Activated CD4-positive, alpha-beta T cell treated with anti-CD3 and anti-CD28 coated beads for 24 hours (primary cell): ENCODE measurements around the gene BTBD19.
"Not testable (repeated sequence)": the region's sequence is repeated elsewhere in the genome, so short reads cannot be mapped to it uniquely, and the experiment has no call there.

Experiments used
- DNase-seq, 2 donors: peaks; one replicate each; pipeline ENCODE4 v3.0.0-alpha.2; 2020; ENCODE audit warnings: low read depth in 2 of 2

The BTBD19 gene

DNA sequence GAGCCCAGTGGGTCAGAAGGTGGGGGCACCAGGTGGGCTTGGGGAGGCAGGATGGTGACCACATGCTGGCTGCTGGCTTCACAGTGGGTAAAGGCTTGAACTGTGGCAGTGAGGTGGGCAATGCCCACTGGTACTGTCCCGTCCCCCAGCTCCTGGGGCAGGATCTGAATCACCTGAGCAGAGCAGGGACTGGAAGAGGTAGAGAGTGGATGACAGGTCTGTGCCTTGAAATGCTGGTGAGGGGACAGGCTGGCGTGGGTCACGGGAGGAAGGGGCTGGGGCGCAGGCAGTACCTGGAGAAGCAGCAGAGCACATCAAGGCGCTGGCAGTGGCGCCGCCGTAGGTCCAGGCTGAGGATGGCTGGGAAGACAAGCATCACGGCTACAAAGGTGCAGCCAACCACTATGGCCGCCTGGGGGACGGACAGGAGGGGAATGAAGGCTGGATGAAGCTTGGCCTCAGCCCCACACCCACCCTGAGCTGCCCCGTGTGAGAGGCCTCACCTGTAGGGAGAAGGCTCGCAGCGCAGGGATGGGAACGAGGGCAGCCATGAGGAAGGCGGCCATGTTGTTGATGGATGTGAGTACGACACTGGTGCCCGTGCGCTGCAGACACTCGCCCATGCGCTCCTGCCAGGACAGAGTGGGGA is 19.8 kb downstream of the BTBD19 start:
- DNase-seq, result no peak

GRCh38 chr1:44828841-44829440 is 20.6 kb downstream of the BTBD19 start:
- DNase-seq, result no peak

DNA sequence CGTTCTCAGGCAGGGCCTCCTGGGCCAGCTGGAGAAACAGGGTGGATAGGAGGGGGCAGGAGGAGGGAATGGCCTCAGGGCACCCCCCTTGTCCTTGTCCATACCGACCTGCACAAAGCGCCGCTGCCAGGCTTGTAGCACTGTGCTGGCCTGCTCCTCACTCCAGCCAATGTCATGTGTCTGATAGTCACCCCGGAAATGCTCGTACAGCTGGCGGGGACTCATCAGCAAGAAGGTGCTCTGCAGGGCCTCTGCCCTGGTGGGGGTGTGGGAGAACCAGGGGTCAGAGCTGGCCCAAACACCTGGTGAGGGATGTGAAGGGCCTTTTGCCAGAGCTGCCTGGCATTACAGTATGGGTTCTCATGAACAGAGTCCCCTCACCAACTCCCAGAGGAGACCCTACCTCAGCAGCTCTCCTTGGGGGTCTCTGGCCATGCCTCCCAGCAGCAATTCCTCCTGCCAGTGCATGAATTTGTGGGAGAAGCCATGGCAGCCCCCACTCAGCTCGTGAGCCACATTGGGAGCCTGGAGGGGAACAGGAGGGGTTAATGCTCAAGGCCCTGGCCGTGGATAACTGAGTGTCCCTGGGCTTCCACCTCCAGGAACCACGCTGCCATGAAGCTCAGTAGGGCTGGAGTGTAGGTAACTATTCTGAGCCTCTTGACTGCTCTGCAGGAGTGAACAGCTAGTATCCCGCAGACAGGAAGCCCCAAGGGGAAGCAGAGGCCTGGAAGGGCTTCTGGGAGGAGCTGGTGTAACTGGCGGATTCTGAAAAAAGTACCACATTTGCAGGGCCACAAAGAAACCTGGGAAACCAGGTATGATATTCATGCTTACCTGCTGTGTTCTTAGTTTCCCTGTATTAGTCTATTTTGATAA is 21.4 kb downstream of the BTBD19 start:
- no peak for DNase-seq

DNA sequence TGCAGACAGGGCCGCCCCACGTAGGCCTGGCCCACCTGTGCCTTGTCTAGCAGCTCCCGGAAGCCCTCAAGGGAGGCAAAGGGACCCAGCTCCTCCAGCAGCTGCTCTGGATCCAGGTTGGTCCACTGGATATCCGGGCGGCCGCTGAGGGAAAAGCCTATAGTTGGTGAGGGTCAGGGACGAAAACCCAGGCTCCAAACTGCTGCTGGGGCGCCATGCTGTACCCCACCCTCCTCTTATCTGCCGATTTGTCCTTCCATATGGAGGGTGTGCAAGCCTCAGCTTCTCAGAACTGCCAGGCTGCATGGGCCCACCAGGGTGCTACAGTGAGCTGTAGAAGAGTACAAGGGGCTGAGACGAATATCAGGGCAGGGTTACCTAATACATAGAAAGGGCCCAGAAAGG is 22.6 kb downstream of the BTBD19 start:
- no peak for DNase-seq

DNA sequence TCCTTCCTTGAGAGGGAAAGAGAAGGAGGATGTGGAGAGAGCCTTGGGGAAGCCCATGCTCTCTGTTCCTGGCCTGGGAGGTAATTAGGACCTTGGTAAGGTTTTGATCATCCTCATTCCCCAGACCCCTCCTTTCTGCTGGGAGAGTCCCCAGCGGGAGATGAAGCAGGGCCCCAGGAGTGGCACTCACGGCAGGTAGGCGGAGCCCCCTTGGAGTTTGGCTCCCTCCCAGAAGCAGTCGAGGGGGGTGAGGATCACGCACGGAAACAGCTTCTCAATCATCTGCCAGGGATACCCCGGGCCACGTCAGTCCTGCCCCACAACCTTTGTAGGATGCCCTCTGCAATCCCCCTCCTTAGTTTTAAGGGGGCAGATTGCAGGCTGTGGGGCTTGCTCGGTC is 23.2 kb downstream of the BTBD19 start:
- DNase-seq, result no peak

DNA sequence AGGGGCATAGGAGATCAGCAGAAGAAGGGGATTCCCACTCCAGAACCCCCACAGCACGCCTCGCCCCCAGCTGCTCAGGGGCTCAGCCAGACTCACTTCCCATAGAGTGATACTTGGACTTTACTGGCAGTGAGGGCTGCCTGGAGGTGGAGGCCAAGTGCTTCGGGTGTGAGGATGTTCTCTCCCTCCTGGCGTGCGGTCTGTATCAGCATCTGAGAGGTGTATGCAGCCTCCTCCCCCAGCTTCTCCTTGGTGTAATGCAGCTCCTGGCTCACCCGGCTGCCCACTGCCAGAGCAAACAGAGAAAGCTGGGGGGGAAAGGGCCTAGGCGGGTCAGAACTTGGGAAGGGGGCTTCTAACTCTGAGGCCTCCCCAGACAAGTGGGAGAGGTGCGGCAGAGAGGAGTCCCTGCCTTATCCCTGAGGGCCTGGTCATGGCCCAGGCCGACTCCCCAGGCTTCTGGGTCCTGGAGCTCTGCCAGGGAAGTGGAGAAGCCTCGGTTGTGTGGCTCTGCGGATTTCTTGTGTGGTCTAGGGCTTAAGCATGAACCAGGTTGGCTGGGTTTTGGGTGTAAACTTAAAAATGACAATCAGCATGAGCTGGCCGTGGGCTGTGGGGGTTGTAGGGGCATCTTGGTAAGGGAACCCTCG is 23.9 kb downstream of the BTBD19 start:
- DNase-seq, result no peak

GRCh38 chr1:44834328-44834727 is 26.0 kb downstream of the BTBD19 start:
- no peak for DNase-seq

GRCh38 chr1:44835738-44836675 is 27.7 kb downstream of the BTBD19 start:
- peak; percentile 83 to 92 for DNase-seq

DNA sequence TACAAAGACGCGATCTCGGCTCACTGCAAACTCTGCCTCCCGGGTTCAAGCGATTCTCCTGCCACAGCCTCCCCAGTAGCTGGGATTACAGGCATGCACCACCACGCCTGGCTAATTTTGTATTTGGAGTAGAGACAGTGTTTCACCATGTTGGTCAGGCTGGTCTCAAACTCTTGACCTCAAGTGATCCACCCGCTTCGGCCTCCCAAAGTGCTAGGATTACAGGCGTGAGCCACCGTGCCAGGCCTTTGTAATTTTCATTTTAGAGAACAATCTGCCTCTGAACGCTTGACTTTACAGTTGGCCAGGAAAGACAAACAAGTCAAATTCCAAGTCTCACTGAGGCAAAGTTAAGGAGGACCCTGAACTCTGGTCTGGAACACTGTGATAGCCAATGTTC is 30.0 kb downstream of the BTBD19 start:
- not testable (repeated sequence) for DNase-seq

GRCh38 chr1:44839576-44839975 is 31.3 kb downstream of the BTBD19 start:
- no peak for DNase-seq

DNA sequence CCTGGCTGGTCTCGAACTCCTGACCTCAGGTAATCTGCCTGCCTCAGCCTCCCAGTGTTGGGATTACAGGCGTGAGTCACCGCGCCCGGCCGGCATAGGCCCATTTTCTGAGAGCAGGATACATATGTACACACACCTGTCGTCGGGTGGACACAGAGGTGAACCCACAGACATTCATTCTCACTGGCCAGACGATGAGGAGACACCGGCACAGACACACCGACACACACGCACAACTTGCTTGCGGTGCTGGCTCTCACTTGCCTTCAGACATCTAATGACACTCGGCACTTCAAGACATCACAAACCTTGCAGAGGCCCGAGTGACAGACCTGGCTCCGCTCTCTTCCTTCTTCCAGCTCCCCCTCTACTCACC is 34.2 kb downstream of the BTBD19 start:
- DNase-seq, result no peak

DNA sequence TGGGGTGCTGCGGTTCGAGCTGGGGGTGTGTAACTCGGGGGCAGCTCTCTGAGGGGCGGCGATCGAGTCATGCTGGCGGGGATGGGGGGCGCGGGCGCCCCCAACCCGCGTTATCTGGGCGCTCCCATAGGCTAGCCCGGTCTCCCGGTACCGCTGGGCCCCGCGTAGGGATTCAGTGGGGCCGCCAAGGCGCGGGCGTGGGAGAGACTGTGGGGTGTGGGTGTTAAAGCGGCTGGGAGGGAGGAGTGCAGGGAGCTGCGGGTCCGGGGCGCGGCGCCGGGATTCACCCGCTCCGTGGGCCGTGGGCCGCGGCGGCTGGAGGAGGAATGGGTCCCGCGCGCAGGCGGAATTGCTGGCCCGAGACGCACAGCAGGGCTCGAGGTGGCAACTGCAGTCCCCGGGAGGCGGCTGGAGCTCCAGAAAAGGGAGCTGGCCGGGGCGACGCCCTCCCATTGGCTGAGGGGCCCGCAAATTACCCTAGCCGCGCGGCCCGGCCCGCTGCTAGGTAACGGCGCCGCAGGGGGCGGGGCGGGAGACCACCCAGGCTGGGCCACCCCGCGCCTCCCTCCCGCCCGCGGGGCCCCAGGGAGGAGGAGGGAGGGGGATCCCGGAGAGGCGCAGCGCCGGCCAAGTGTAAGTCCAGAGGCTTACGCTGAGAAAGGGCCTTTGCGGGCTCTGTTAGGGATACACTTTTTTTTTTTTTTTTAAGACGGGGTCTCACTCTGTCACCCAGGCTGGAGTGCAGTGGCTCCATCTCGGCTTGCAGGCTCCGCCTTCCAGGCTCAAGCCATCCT is 34.7 kb downstream of the BTBD19 start, which contains the start of gene PTCH2:
Gene PTCH2, minus strand, starts transcription at position 392 of the 794 bp plus-strand sequence. Its CDS starts 321 bp downstream, at position 71.
- DNase-seq, result no peak

GRCh38 chr1:44846985-44847384 is 38.7 kb downstream of the BTBD19 start:
- no peak for DNase-seq

GRCh38 chr1:44847845-44848244 is 39.5 kb downstream of the BTBD19 start:
- no peak for DNase-seq

- no peak for DNase-seq
These were observed 40.3 kb downstream of the BTBD19 start for GRCh38 chr1:44848456-44849181.

GRCh38 chr1:44849575-44850132 is 41.3 kb downstream of the BTBD19 start:
- no peak for DNase-seq

DNA sequence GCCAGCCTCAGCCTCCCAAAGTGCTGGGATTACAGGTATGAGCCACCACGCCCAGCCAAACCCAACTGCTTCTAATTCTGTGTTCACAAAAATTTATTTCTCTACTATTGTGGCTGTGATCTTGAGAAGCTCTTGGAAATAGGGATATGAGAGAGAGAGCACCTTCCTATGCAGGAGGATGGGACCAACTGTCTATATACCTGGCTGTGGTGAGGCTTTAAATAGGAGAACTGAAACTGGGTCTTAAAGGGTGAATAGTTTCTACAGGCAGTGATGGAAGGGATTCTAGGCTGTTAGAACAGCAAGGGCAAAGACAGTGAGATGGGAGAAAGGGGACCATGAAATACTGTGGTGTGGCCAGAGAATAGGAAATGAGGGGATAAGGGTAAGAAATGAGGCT is 43.0 kb downstream of the BTBD19 start:
- no peak for DNase-seq

- no peak for DNase-seq
These were observed 44.9 kb downstream of the BTBD19 start for GRCh38 chr1:44853201-44853600.

DNA sequence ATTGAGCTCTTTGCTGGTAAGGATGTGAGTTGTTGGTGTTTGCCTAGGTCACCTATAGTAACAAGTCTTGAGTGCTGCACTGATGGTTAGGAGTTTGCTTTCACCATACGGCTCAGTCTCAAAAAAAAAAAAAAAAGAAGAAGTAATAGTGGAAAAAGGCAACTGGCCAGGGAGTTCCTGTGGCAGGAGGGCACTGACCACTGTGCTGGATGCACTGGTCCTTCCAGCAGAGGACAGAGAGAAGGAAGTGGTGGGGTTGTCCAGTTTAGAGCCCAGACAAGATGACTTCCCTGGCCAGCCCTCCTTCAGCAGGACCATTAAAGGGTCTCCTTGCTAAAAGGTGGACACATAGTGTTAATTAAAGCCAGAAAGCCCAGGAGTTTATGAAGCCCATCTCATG is 46.6 kb downstream of the BTBD19 start:
- DNase-seq, result no peak
